Neural progenitor cell (in vitro differentiated cells): Measurements from ENCODE around the gene PGAM2. TPM values are rescaled to one million over a fixed set of nuclear protein-coding genes. Genes with fewer than 3 reads are reported as not detected.
A peak's percentile ranks its signal among the peaks of the same experiment; 100 is the strongest.

Experiments
- DNase-seq: peaks from one replicate; pipeline ENCODE4 v3.0.0-alpha.2; 2016; ENCODE audit warnings: low spot score
- H2AFZ ChIP-seq: fragments of 200-600 bp; sonication (generic); replicated peaks from 2 replicates; pipeline ENCODE4 v1.6.1; 2016; ENCODE audit warnings: antibody characterized with exemption
- H3F3A ChIP-seq: fragments of 200-600 bp; sonication (generic); 2 replicates; pipeline ENCODE4 v1.6.1; 2016; ENCODE audit warnings: antibody characterized with exemption, low read depth
- H3K27ac ChIP-seq: fragments of 200-600 bp; sonication (generic); 2 replicates; pipeline ENCODE4 v1.5.1; 2016; ENCODE audit warnings: mild to moderate bottlenecking
- H3K27me3 ChIP-seq: fragments of 200-600 bp; sonication (generic); 2 replicates; pipeline ENCODE4 v1.6.1; 2016; ENCODE audit warnings: mild to moderate bottlenecking, moderate library complexity
- H3K36me3 ChIP-seq: fragments of 200-600 bp; sonication (generic); 2 replicates; pipeline ENCODE4 v1.5.1; 2016
- H3K4me1 ChIP-seq: fragments of 200-600 bp; sonication (generic); 2 replicates; pipeline ENCODE4 v1.6.1; 2016; ENCODE audit warnings: mixed run types
- H3K4me2 ChIP-seq: fragments of 200-600 bp; sonication (generic); 2 replicates; pipeline ENCODE4 v1.6.1; 2016
- H3K4me3 ChIP-seq: fragments of 200-600 bp; sonication (generic); 2 replicates; pipeline ENCODE4 v1.5.1; 2016
- H3K79me2 ChIP-seq: fragments of 200-600 bp; sonication (generic); 2 replicates; pipeline ENCODE4 v1.6.1; 2016; ENCODE audit warnings: low read depth
- H3K9ac ChIP-seq: fragments of 200-600 bp; sonication (generic); 2 replicates; pipeline ENCODE4 v1.6.1; 2016
- H3K9me3 ChIP-seq: fragments of 200-600 bp; sonication (generic); 2 replicates; pipeline ENCODE4 v1.5.1; 2016; ENCODE audit warnings: low read depth
- H4K20me1 ChIP-seq: fragments of 200-600 bp; sonication (generic); 2 replicates; pipeline ENCODE4 v1.6.1; 2016; ENCODE audit warnings: low read depth
- H3K27ac Mint-ChIP-seq: 3 replicates; pipeline ENCODE4 v1.8.0; 2021; ENCODE audit warnings: mixed read lengths
- H3K27me3 Mint-ChIP-seq: 2 replicates; pipeline ENCODE4 v1.8.0; 2022; ENCODE audit warnings: low read depth, mild to moderate bottlenecking, inconsistent platforms, moderate library complexity, mixed read lengths; ENCODE audit not compliant: insufficient read depth
- H3K36me3 Mint-ChIP-seq: 3 replicates; pipeline ENCODE4 v1.8.0; 2021; ENCODE audit warnings: mixed read lengths
- H3K4me1 Mint-ChIP-seq: 3 replicates; pipeline ENCODE4 v1.8.0; 2021; ENCODE audit warnings: mixed read lengths
- H3K4me3 Mint-ChIP-seq: 3 replicates; pipeline ENCODE4 v1.8.0; 2021; ENCODE audit warnings: mild to moderate bottlenecking, moderate library complexity, mixed read lengths
- H3K9me3 Mint-ChIP-seq: 3 replicates; pipeline ENCODE4 v1.8.0; 2020; ENCODE audit warnings: mixed read lengths
- EZH2 ChIP-seq: fragments of 200-600 bp; sonication (generic); IDR thresholded peaks from 2 replicates; pipeline ENCODE4 v1.6.1; 2017; ENCODE audit warnings: antibody characterized with exemption, mild to moderate bottlenecking, moderate library complexity
- EZH2phosphoT487 ChIP-seq: fragments of 200-600 bp; sonication (generic); IDR thresholded peaks from 2 replicates; pipeline ENCODE4 v1.6.1; 2017; ENCODE audit warnings: antibody characterized with exemption
- total RNA-seq: library from RNA; depleted of rRNA; stranded (reverse); fragments of >200 nt; gene quantifications from 2 replicates; pipeline ENCODE4 v1.2.3, GENCODE V29; 2015; ENCODE audit warnings: low replicate concordance
- TF ChIP-seq, protein P1 (sequence below): fragments of 200-600 bp; sonication (generic); IDR thresholded peaks from 2 replicates; pipeline ENCODE4 v1.5.1; 2017; ENCODE audit warnings: antibody characterized with exemption, mild to moderate bottlenecking

Gene PGAM2
- total RNA-seq, 1 donor from 2014 or later, result 11.2 TPM

- DNase-seq, result peak; percentile 48
- H3K79me2 ChIP-seq, result no peaks in the 10 kb centered on the region
- H3K36me3 ChIP-seq, result no peaks in the 10 kb centered on the region
- Mint-ChIP-seq H3K27me3 (peaks cover 15% of the 10 kb centered on the region), H3K36me3 (peaks cover 5% of the 10 kb centered on the region), H3K4me3 (no peak overlapping the region), H3K27ac (no peak overlapping the region), H3K4me1 (peaks cover 19% of the 10 kb centered on the region), H3K9me3 (no peaks in the 10 kb centered on the region)
- H3K4me3 ChIP-seq, result peak overlapping the region; percentile 20
- peaks cover 15% of the 10 kb centered on the region for H4K20me1 ChIP-seq
- H2AFZ ChIP-seq, result no peak overlapping the region
- TF ChIP-seq EZH2phosphoT487 (no peak), EZH2 (no peak)
- TF ChIP-seq, protein P1, sequence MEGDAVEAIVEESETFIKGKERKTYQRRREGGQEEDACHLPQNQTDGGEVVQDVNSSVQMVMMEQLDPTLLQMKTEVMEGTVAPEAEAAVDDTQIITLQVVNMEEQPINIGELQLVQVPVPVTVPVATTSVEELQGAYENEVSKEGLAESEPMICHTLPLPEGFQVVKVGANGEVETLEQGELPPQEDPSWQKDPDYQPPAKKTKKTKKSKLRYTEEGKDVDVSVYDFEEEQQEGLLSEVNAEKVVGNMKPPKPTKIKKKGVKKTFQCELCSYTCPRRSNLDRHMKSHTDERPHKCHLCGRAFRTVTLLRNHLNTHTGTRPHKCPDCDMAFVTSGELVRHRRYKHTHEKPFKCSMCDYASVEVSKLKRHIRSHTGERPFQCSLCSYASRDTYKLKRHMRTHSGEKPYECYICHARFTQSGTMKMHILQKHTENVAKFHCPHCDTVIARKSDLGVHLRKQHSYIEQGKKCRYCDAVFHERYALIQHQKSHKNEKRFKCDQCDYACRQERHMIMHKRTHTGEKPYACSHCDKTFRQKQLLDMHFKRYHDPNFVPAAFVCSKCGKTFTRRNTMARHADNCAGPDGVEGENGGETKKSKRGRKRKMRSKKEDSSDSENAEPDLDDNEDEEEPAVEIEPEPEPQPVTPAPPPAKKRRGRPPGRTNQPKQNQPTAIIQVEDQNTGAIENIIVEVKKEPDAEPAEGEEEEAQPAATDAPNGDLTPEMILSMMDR, result no peak
- peak overlapping the region; percentile 78 for H3K4me2 ChIP-seq
- H3F3A ChIP-seq, result peaks cover 27% of the 10 kb centered on the region
- no peaks in the 10 kb centered on the region for H3K9me3 ChIP-seq
- peaks cover 8% of the 10 kb centered on the region for H3K27me3 ChIP-seq
- H3K9ac ChIP-seq, result no peak overlapping the region
- peaks cover 31% of the 10 kb centered on the region for H3K4me1 ChIP-seq
- H3K27ac ChIP-seq, result no peak overlapping the region
Observed at GRCh38 chr7:44063894-44064651, 1.3 kb downstream of the PGAM2 start.

GRCh38 chr7:44063547-44063893 lies 1.8 kb downstream of the PGAM2 start:
- H3K4me2 ChIP-seq, result peak overlapping the region; percentile 78
- Mint-ChIP-seq H3K4me1 (peaks cover 19% of the 10 kb centered on the region), H3K36me3 (peaks cover 9% of the 10 kb centered on the region), H3K4me3 (peak overlapping the region; percentile 35), H3K27me3 (peaks cover 15% of the 10 kb centered on the region), H3K9me3 (no peaks in the 10 kb centered on the region), H3K27ac (no peak overlapping the region)
- peaks cover 31% of the 10 kb centered on the region for H3K4me1 ChIP-seq
- H3F3A ChIP-seq, result peaks cover 27% of the 10 kb centered on the region
- H3K9me3 ChIP-seq, result no peaks in the 10 kb centered on the region
- no peak for TF ChIP-seq EZH2
- peaks cover 3% of the 10 kb centered on the region for H3K27me3 ChIP-seq
- H3K9ac ChIP-seq, result no peak overlapping the region
- DNase-seq, result peak; percentile 41
- peak overlapping the region; percentile 20 for H3K4me3 ChIP-seq
- H3K27ac ChIP-seq, result no peak overlapping the region
- H3K79me2 ChIP-seq, result no peaks in the 10 kb centered on the region
- peaks cover 15% of the 10 kb centered on the region for H4K20me1 ChIP-seq
- no peaks in the 10 kb centered on the region for H3K36me3 ChIP-seq
- no peak overlapping the region for H2AFZ ChIP-seq

DNA sequence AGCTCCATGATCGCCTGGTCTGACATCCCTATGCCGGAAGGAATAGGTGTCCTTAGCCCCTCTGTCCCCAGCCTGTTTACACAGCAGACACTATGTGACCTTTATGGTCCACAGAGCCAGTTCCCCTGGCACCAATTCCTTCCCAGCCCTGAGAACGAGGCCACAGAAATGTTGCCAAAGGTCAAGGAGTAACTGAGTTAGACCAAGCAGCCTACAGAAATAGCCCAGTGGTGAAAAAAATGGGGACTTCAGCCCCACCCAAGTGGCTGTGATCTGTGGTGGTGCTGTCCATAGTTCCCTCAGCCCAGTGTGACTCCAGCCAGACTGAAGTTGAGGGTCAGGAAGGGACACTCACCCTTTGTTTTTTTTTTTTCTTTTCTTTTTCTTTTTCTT lies 2.5 kb downstream of the PGAM2 start:
- Histone ChIP-seq H3K36me3 (no peaks in the 10 kb centered on the region), H3K27ac (no peak overlapping the region)
- no peak overlapping the region for H3K27ac Mint-ChIP-seq

More for the DNA sequence above, 2.5 kb downstream of the PGAM2 start:
- TF ChIP-seq, protein P1, result no peak
- TF ChIP-seq EZH2 (no peak), EZH2phosphoT487 (no peak)
- Histone ChIP-seq H3K4me1 (peaks cover 31% of the 10 kb centered on the region), H4K20me1 (peaks cover 15% of the 10 kb centered on the region), H3F3A (peaks cover 23% of the 10 kb centered on the region), H3K79me2 (no peaks in the 10 kb centered on the region), H2AFZ (no peak overlapping the region), H3K4me3 (no peak overlapping the region), H3K9me3 (no peaks in the 10 kb centered on the region), H3K9ac (no peak overlapping the region), H3K27me3 (no peaks in the 10 kb centered on the region), H3K4me2 (no peak overlapping the region)
- peaks cover 12% of the 10 kb centered on the region for H3K36me3 Mint-ChIP-seq
- DNase-seq, result no peak
- peaks cover 12% of the 10 kb centered on the region for H3K27me3 Mint-ChIP-seq
- no peaks in the 10 kb centered on the region for H3K9me3 Mint-ChIP-seq
- peaks cover 19% of the 10 kb centered on the region for H3K4me1 Mint-ChIP-seq
- no peak overlapping the region for H3K4me3 Mint-ChIP-seq
